Adrenal gland (tissue), 12 donors: Measurements from ENCODE around the gene TMEM196. TPM values are rescaled to one million over a fixed set of nuclear protein-coding genes. Genes with fewer than 3 reads are reported as not detected.

ENCODE experiments used
- DNase-seq, 7 donors: peaks; one replicate each; pipeline ENCODE4 v3.0.0-alpha.2; 2019 to 2020
- H3K27ac ChIP-seq, 5 donors: fragments of 200-600 bp; sonication (generic) in 4 of 5; 1 replicate in 3 of 5; 2 replicates in 2 of 5; pipeline versions ENCODE4 v1.5.1 to v1.8.0; 2016 to 2020; ENCODE audit warnings: mild to moderate bottlenecking in 1 of 5
- H3K27me3 ChIP-seq: fragments of 200-600 bp; 2 replicates; pipeline ENCODE4 v1.8.0; 2021
- H3K36me3 ChIP-seq, 2 donors: fragments of 200-600 bp; replicated peaks in 1 of 2; 1 replicate in 1 of 2; 2 replicates in 1 of 2; pipeline versions ENCODE4 v1.5.1 to v1.8.0; 2018 to 2022
- H3K4me1 ChIP-seq, 2 donors: fragments of 200-600 bp; replicated peaks in 1 of 2; 1 replicate in 1 of 2; 2 replicates in 1 of 2; pipeline versions ENCODE4 v1.5.1 to v1.8.0; 2018 to 2021
- H3K4me3 ChIP-seq, 4 donors: fragments of 200-600 bp; sonication (generic) in 3 of 4; one replicate each; pipeline ENCODE4 v1.5.1; 2016 to 2018
- H3K9me3 ChIP-seq, 3 donors: fragments of 200-600 bp; sonication (generic) in 1 of 3; replicated peaks in 1 of 3; 1 replicate in 2 of 3; 2 replicates in 1 of 3; pipeline versions ENCODE4 v1.5.1 to v1.8.0; 2016 to 2021
- CTCF ChIP-seq, 6 experiments: fragments of 450-650 bp in 4 of 6; fragments of 200-600 bp in 2 of 6; sonication (generic) in 1 of 6; IDR thresholded peaks; 1 replicate in 5 of 6; 2 replicates in 1 of 6; pipeline versions ENCODE4 v1.5.1 to v1.8.0; 2016 to 2021; ENCODE audit warnings: antibody characterized with exemption in 6 of 6, mild to moderate bottlenecking in 2 of 6, moderate library complexity in 1 of 6
- POLR2A ChIP-seq, 2 donors: fragments of 450-650 bp; IDR thresholded peaks; one replicate each; pipeline ENCODE4 v1.6.1; 2017; ENCODE audit warnings: antibody characterized with exemption in 2 of 2, mild to moderate bottlenecking in 2 of 2, moderate library complexity in 1 of 2
- WGBS, 4 donors: extraction: QIAGEN DNeasy Blood & Tissue Kit in 2 of 4; methylation state at CpG; one replicate each; pipeline versions ENCODE4 v1.1.5 to v1.1.7; 2013 to 2017; 5-methylcytosine and 5-hydroxymethylcytosine counted together
- intact Hi-C, 2 donors: fragments of 100-400 bp; cut with DNase I; formaldehyde crosslinking; loops; one replicate each; pipeline versions ENCODE4 v1.14.1 to v1.15.0; 2022 to 2023
- polyA plus RNA-seq, 3 donors: library from polyadenylated mRNA; stranded (reverse); fragments of 200-250 nt in 2 of 3; fragments of 350-450 nt in 1 of 3; fragmentation: Illumina TruSeq in 1 of 3; extraction: RNeasy Lipid Tissue Mini Kit (QIAGEN cat#74804) in 1 of 3; gene quantifications; one replicate each; pipeline ENCODE4 v1.2.3, GENCODE V29; 2013 to 2014
- total RNA-seq, 9 donors: library from RNA; depleted of rRNA in 4 of 9; stranded (reverse); fragments of >200 nt in 4 of 9; fragments of 120-200 nt in 1 of 9; fragmentation: NEBNext Ultra II Directional in 1 of 9; extraction: Animal tissue kit (Norgen Biotek cat#: 25700) in 1 of 9; gene quantifications; one replicate each; pipeline versions ENCODE4 v1.1.0 to v1.2.4, GENCODE V29; 2013 to 2023
- donor health status: healthy with polysubstance abuse.
- donor health status: Bipolar disorder and iron deficiency.
- donor health status: DM: yes; HTN: yes; CAD: no.
- donor health status: DM: no; HTN: no; CAD: no.
- donor health status: DM: no; HTN: no; CAD: no.
- donor health status: DM: yes; HTN: yes; CAD: no.

TMEM196 gene
- total and polyA plus RNA-seq, 12 donors = 0.06 to 1.1 (median 0.16) TPM; not detected in 1

- no peak for DNase-seq
- Histone ChIP-seq H3K9me3 (no peaks in the 10 kb centered on the region), H3K4me3 (no peak overlapping the region), H3K27me3 (peaks cover 4% of the 10 kb centered on the region), H3K36me3 (no peaks in the 10 kb centered on the region), H3K4me1 (no peaks in the 10 kb centered on the region), H3K27ac (no peak overlapping the region)
- intact Hi-C loops = no loop called here
- TF ChIP-seq POLR2A (IDR thresholded peaks at IDR 0.05) = no peak
- TF ChIP-seq CTCF (IDR thresholded peaks at IDR 0.05) = no peak
- 76 to 87% (median 82%) methylated on average over 3 of the region's 3 CpGs for WGBS, 4 donors
These were observed 44.7 kb downstream of the TMEM196 start for GRCh38 chr7:19728716-19729115.

- H3K36me3 ChIP-seq = no peaks in the 10 kb centered on the region
- TF ChIP-seq POLR2A (IDR thresholded peaks at IDR 0.05) (no peak), CTCF (IDR thresholded peaks at IDR 0.05) (no peak)
- peaks cover 0 to 6% (median 0%) of the 10 kb centered on the region in 3 donors for H3K9me3 ChIP-seq
- H3K4me1 ChIP-seq = no peaks in the 10 kb centered on the region
- intact Hi-C loops = no loop called here
- 77 to 83% (median 81%) methylated on average over 5 of the region's 5 CpGs for WGBS, 4 donors
- peaks cover 4% of the 10 kb centered on the region for H3K27me3 ChIP-seq
- no peak overlapping the region for H3K4me3 ChIP-seq
- DNase-seq = no peak
- H3K27ac ChIP-seq = no peak overlapping the region
These were observed 47.6 kb downstream of the TMEM196 start for GRCh38 chr7:19725770-19726169.

- DNase-seq = no peak
- Histone ChIP-seq H3K27ac (no peak overlapping the region), H3K9me3 (no peaks in the 10 kb centered on the region), H3K27me3 (no peaks in the 10 kb centered on the region), H3K36me3 (no peaks in the 10 kb centered on the region), H3K4me3 (no peak overlapping the region), H3K4me1 (no peaks in the 10 kb centered on the region)
- TF ChIP-seq CTCF (IDR thresholded peaks at IDR 0.05) (no peak), POLR2A (IDR thresholded peaks at IDR 0.05) (no peak)
- intact Hi-C loops = no loop called here
- 56 to 75% (median 63%) methylated on average over 1 of the region's 1 CpG for WGBS, 4 donors
These were observed 57.9 kb downstream of the TMEM196 start for GRCh38 chr7:19715499-19715898.

GRCh38 chr7:19713676-19714075 is 59.7 kb downstream of the TMEM196 start:
- TF ChIP-seq POLR2A (IDR thresholded peaks at IDR 0.05) (no peak), CTCF (IDR thresholded peaks at IDR 0.05) (peak; percentile 43 to 74 (median 54))
- Histone ChIP-seq H3K9me3 (no peaks in the 10 kb centered on the region), H3K27me3 (no peaks in the 10 kb centered on the region), H3K27ac (no peak overlapping the region), H3K4me1 (peaks cover 5 to 6% of the 10 kb centered on the region in 2 donors), H3K4me3 (no peak overlapping the region), H3K36me3 (no peaks in the 10 kb centered on the region)
- intact Hi-C loops = loop anchor here in 1 of 2 donors (2.0 kb wide), 1 partner anchor 885 kb away; no protein-coding TSS in a partner anchor
- 42 to 51% (median 50%) methylated on average over 1 of the region's 1 CpG for WGBS, 4 donors
- peak in 4 of 7 donors; percentile 19 to 55 (median 36) for DNase-seq
